NCI-H2171 (cell line): ENCODE measurements around the gene CCNY.
"Not testable (repeated sequence)": the region's sequence is repeated elsewhere in the genome, so short reads cannot be mapped to it uniquely, and the experiment has no call there.

ENCODE experiments used
- DNase-seq: peaks from one replicate; lab custom pipeline; 2025; lab: John Stamatoyannopoulos, UW

The CCNY gene

DNA sequence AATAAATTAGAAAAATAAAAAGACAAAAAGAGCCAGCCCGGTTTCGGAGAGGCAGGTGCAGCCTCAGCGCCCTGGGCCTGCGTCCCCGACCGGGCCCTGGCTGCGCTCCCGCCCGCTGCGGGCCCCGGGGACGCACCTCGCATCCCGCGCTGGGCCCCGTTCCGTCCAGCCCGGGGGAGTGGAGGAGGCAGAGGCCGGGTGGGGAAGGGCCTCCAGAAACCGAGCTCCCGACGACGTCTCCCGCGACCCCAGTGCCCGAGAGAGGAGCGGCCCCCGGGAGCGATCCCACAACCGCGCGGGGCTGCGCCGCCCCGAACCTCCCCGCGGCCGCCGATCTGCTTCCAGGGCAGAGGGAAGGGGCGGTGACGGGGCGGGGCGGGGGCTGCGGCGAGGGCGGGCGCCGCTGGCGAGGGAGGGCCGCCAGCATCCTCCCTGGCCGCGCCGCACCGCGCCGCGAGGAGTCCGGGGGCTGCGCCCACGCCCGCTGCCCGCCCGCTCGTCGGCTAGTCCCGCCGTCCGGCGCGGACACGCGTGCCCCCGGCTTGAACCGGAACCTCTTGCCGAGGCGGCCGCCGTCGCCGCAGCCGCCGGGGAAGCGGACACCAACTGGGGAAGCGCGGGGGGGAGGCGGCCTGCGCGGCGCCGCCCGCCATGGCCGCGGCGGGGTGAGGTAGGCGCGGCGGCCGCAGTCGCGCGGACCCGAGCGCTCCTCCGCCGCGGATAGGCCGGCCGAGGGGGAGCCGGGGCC, at the start of gene CCNY:
CCNY (plus strand) TSS at position 426 of the 748 bp plus-strand sequence. CDS start 545 bp downstream, outside the sequence.
- peak; percentile 53 for DNase-seq

- no peak for DNase-seq
Observed at GRCh38 chr10:35289198-35289597, 47.1 kb upstream of the CCNY start.

DNA sequence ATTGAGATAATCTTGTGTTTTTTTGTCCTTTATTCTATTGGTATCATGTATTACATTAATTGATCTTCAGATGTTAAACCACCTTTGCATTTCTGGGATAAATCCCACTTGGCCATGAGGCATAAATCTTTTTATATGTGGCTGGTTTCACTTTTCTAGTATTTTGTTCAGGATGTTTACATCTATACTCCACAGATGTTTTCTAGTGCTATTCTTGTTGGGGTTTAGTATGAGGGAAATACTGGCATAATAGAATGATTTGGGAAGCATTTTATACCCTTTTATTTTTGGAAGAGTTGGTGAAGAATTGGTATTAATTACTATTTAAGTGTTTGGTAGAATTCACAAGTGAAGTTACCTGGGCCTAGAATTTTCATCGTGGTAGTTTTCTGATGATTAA, 41.8 kb upstream of the CCNY start:
- no peak for DNase-seq

DNA sequence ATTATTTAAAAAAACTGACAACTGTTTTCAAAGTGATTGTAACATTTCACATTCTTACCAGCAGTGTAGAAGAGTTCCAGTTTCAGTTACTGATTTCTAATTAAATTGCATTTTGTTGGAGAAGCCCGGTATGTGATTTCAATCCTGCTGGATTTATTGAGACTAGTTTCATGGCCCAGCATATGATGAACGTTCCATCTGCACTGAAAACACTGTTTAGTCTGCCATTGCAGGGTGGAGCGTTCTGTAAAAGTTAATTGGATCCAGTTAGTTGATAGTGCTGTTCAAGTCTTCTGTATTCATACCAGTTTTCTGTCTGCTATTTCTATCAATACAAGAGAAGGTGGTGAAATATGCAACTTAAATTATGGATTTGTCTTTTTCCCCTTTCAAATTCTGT, 37.3 kb upstream of the CCNY start:
- no peak for DNase-seq

DNA sequence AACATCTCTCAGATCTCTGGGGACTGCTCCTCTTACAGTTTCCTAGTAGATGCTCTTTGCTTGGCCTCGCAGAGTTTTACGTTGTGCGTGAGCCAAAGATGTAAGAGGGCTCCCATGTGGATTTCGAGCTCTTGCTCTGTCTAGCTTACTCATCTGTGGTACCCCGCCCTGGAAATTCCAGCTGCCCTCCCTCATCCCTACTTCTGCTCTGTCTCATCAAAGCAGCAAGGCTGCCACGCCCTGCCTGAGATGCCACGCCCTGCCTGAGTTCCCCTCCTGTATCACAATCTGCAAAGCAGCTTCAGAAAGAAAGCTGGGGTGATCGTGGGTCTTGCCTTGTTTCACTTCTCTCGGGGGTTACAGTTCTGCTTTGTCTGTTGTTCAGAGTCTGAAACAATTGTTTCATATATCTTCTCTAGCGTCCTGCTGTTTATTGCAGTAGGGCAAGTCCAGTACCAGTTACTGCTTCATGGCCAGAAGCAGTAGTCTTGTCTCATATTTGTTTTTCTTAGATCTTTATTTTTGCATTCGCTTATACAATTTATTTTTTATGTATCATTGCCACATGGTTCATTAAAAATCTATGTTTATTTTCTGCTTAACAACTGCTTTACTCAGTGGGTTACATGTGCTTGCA, 36.1 kb upstream of the CCNY start:
- peak; percentile 61 for DNase-seq

DNA sequence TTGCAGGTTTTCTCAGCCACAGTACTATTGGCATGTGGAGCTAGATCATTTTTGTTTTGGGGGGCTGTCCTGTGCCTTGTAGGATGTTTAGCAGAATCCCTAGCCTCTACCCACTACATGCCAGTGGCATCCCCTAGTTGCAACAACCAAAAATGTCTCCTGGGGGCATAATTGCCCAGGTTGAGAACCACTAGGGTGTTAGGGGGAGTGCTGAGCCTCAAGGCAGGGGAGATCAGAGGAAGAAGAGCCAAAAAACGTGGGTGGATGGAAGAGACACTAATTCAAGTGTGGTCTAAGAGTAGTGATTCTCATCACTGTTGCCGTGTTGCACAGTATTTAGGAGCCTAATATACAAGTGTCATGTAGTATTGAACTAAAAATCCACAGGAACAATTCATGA, 31.7 kb upstream of the CCNY start:
- no peak for DNase-seq

DNA sequence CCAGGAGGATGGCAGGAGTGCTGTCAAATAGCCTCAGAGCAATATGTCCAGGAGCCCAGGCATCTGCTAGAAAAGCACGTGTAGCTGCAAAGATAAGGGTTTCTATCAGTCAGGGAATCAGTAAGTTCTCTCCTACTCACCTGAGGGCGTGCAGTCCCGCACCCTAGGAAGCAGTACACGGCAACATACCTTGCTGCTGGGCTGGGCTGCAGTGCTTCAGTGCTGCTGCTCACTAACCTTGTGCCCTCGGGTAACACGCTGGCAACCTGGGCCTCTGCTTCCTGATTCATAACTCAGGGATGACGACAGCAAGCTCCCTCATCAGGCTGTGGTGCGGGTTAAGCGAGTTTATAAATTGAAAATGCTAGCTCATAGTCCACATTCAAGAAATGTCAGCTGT, 29.5 kb upstream of the CCNY start:
- no peak for DNase-seq

- DNase-seq: no peak
Observed at GRCh38 chr10:35307297-35307696, 29.0 kb upstream of the CCNY start.

- DNase-seq: no peak
Observed at GRCh38 chr10:35308809-35309208, 27.5 kb upstream of the CCNY start.

GRCh38 chr10:35314142-35314541, 22.2 kb upstream of the CCNY start:
- DNase-seq: not testable (repeated sequence)

DNA sequence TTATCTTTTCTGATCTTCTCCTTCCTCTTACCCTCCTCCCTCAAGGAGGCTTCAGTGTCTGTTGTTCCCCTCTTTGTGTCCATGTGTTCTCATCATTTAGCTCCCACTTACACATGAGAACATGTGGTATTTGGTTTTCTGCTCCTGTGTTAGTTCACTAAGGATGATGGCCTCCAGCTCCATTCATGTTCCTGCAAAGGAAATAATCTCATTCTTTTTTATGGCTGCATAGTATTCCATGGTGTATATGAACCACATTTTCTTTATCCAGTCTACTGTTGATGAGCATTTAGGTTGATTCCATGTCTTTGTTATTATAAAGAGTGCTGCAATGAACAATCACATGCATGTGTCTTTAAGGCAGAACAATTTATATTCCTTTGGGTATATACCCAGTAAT, 21.1 kb upstream of the CCNY start:
- not testable (repeated sequence) for DNase-seq

- no peak for DNase-seq
Observed at GRCh38 chr10:35316218-35316967, 19.9 kb upstream of the CCNY start.

GRCh38 chr10:35318551-35318950, 17.8 kb upstream of the CCNY start:
- DNase-seq: no peak

DNA sequence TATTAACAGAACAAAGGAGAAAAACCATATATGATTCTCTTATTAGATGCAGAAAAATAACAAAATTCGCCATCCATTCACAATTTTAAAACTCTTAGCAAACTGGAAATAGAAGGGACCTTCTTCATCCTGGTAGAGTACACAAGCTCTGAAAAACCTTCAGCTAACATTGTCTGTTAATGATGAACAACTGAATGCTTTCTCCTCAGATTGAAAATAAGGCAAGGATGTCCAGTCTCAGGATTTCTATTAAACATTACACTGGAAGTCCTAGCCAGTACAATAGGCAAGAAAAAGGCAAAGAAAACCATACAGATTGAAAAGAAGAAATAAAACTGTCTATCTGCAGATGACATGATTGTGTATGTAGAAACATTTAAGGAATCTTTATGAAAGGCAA, 16.0 kb upstream of the CCNY start:
- no peak for DNase-seq

GRCh38 chr10:35322636-35323035, 13.7 kb upstream of the CCNY start:
- no peak for DNase-seq

DNA sequence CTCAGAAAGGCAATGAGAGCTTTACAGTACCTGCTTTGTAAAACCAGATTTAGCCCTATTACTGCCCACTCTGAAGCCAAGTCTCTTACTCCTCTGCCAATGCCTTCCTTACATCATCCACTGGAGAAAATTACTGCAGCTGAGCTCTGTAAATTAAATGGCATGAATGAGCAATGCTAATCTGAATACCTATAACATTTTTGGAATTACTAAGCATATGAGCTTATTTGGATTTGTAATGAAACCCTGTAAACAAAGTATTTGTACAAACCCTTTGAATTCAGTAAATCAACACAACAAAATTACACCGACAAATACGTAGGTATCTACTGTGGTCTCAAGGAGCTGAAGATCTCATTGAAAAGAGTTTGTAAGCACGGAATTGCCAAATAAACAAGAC, 12.1 kb upstream of the CCNY start:
- DNase-seq: no peak

GRCh38 chr10:35326466-35327235, 9.7 kb upstream of the CCNY start:
- DNase-seq: no peak

- DNase-seq: no peak
Observed at GRCh38 chr10:35327790-35328403, 8.4 kb upstream of the CCNY start.

GRCh38 chr10:35328404-35329037, 7.8 kb upstream of the CCNY start:
- DNase-seq: no peak

- no peak for DNase-seq
Observed at GRCh38 chr10:35329520-35329919, 6.8 kb upstream of the CCNY start.

DNA sequence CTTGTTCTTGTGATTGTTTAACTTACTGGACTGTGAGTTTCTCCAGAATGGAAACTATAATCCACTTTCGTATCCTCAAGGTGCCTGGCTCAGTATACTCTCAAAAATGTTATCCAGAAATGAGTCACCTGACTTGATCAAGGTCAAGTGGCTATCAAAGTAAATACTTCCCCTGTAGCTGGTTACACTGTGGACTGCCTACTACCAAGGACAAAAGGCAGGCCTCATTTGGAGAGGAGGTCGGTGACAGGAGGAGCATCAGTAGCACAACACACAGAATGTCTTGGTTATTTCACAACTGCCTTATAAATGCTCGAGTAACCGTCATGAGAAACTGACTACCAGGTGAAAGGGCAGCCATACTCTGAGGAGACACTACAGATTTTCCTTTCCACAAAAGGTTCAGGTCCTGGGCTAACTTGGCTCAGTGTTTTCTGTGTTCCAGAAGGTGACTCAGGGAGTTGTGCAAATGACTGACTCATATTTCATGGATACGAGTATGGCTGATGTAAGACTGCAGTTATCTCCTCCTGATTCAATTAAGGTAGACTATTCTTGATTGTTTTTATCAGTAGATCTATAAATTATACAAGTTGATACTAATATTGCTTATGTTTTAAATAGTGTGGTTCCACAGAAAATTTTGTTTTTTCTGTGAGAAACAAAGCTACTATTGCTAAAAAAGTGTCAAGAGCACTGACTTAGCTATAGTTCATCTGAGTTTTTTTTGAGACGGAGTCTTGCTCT, 4.2 kb upstream of the CCNY start:
- no peak for DNase-seq
